T-helper 2 cell treated with Interferon-gamma antibody and Interleukin-4, amounts not matched to agents 100 ng/mL and 5 ng/mL, for 36 hours (primary cell): ENCODE measurements around the gene MT1M. TPM values are rescaled to one million over a fixed set of nuclear protein-coding genes. Genes with fewer than 3 reads are reported as not detected.
"Not testable (repeated sequence)": the region's sequence is repeated elsewhere in the genome, so short reads cannot be mapped to it uniquely, and the experiment has no call there.

Experiments
- intact Hi-C: fragments of 100-400 bp; cut with micrococcal nuclease; formaldehyde crosslinking; loops from one replicate; pipeline ENCODE4 v1.15.1; 2023
- total RNA-seq: library from RNA; stranded (reverse); gene quantifications from 2 replicates; pipeline ENCODE4 v1.2.3, GENCODE V29; 2022

Gene MT1M
- total RNA-seq, 1 donor from 2014 or later = not detected

DNA sequence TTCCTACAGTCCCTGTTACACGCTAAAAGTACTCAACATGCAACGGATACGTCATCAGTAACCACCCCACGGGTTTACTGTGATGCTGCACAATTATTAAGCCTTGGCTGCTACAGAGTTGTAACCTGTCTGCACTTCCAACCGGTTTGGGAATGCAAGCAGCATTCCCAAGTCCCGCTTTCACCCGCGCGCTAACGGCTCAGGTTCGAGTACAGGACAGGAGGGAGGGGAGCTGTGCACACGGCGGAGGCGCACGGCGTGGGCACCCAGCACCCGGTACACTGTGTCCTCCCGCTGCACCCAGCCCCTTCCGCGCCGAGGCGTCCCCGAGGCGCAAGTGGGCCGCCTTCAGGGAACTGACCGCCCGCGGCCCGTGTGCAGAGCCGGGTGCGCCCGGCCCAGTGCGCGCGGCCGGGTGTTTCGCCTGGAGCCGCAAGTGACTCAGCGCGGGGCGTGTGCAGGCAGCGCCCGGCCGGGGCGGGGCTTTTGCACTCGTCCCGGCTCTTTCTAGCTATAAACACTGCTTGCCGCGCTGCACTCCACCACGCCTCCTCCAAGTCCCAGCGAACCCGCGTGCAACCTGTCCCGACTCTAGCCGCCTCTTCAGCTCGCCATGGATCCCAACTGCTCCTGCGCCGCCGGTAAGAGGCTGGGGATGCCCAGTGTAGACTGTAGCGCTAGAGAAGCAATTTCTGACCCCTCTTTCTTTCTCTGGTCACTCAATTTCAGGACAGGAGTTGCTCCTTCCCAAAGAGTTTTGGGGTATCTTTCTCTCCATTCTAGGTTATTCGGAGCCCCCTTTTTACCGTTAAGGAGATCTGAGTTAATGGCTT is 24.2 kb upstream of the MT1M start, which contains the start of gene MT2A:
TSS of gene MT2A (plus strand) at position 542 of the 833 bp plus-strand sequence. CDS start at position 614, 72 bp downstream.
- intact Hi-C loops = loop anchor here (1.0 to 2.0 kb wide), 5 partner anchors 9 to 324 kb away; partner anchors contain the start of genes HERPUD1, MT1E, MT1X and NUDT21

DNA sequence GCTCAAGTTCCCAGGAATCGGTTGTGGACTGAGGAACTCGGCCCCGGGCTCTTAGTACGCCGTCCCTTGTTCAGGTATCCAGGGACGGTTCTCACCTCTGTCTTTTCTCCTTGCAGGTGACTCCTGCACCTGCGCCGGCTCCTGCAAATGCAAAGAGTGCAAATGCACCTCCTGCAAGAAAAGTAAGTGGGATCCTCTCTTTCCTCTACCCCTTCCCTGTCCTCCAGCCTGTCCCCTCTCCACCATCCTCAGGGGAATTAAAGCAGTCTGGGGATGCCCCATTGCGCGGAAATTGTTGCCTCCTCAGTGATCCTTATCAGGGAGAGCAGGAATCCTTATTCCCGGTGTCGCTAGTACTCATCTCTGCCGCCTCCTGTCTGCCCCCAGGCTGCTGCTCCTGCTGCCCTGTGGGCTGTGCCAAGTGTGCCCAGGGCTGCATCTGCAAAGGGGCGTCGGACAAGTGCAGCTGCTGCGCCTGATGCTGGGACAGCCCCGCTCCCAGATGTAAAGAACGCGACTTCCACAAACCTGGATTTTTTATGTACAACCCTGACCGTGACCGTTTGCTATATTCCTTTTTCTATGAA is 23.5 kb upstream of the MT1M start:
- intact Hi-C loops = loop anchor here (1.0 to 2.0 kb wide), 5 partner anchors 8 to 323 kb away; partner anchors contain the start of genes HERPUD1, MT1E, MT1X and NUDT21

DNA sequence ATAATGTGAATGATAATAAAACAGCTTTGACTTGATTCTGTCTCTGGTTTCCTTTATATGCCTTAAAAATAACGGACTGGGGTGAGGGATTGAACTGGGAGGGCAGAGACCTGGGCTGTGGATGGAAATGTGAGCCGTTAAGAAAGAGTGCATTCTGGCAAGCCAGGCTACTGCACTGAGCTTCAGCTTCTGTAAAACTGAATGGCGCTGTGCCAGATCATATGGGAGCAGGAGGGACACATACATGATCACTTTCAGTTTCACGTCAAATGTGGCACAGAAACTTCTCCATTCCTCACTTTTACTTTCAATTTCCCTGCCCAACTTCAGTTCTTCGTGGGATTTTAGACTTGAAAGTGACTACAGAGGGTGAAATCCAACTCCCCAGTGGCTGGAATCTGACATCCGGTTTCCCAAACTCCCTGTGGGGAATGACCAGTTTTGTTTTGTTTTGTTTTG is 23.0 kb upstream of the MT1M start:
- intact Hi-C loops = loop anchor here (2.0 kb wide), 1 partner anchor 159 kb away; the partner anchor contains the start of genes NUDT21 and OGFOD1

DNA sequence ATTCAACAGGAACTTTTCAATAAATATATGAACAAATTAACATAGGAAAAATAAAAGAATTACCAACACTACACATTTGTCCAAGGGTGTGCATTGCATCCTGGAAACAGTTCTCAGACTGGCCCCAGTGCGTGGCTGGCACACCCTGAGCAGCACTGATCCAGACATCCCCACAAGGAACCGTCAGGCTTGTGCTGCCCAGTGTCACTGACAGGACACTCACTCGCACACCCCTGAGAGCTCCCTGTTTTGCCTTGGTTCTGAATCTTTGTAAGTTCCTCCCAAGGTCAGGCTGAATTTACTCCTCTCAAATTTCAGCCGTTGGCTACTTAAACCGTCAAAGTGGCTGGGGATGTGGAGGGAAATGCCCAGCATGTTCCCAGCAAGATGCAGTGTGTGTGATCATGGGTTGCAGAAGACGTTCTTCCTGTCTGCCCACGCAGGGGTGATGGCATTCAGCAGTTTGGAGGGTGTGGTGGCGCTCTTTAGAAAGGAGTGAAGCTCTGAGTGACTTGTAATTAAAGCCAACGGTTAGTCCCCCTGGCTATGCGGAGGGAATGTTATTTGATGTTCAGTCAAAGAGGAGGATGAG is 22.3 kb upstream of the MT1M start:
- intact Hi-C loops = loop anchor here (2.0 kb wide), 1 partner anchor 33 kb away; no protein-coding TSS in a partner anchor

DNA sequence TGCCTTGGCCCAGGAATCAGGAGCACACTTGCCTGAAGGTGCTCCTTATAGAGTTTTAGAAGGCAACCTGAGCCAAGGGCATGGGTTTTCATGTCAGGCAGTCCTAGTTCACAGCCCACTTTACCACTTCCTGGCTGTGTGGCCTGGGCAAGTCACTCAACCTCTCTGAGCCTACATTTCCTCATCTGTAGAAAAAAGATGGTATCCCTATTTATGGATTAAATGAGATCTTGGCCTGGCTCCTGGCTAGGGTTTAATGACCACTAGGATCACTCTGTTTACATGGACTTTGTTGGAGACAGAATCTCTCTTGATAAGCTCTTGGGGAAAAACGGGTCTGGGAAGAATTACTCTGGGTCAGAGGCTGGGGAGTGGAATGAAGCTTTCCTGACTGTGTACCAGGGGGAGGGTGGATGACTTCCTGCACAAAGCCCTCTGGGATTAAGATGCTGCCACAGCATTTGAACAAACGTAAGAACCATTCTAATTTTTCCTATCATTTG is 21.8 kb upstream of the MT1M start:
- intact Hi-C loops = loop anchor here (2.0 kb wide), 1 partner anchor 32 kb away; no protein-coding TSS in a partner anchor

DNA sequence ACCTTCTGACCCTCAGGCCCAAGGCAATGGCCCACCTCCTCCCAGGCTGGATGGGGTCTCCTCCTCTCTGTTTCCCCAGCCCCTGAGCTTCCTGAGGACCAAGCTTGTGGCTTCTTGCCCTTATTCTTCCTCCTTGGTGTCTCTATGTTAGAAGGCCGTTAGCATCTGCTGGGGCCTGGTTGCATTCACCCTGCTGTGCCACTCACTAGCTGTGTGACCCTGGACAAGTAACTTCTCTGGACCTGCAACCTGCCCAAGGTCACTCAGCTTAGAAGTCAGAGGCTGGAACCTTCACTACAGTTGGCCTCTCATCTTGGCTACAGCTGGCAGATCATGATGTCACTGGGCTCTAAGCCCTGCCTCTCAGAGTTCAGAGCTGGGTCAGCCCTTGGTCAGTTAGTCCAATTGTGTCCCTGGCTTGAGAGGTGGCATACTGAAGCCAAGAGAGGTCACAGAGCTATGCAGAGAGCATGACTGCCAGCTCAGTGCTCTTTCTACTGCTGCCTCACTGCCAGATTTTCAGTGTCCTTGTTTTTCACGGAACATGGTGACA is 21.1 kb upstream of the MT1M start:
- intact Hi-C loops = loop anchor here (2.0 kb wide), 1 partner anchor 31 kb away; no protein-coding TSS in a partner anchor

DNA sequence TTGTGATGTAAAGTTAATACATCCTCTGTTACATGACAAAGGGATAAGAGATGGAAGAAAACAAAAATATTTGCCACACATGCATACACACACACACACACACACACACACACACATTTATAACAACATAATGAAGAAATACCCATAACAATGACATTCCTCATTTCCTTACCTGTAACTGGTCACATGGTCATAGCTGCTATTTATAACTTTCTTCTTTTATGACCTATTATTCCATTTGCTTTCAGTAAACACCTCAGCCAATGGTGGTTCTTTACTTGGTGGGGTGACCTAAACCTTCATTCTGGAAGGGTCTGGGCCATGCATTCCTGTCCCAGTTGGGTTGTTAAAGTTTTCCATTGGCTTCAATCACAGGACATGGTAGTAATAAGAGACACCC is 18.8 kb upstream of the MT1M start:
- intact Hi-C loops = no loop called here

DNA sequence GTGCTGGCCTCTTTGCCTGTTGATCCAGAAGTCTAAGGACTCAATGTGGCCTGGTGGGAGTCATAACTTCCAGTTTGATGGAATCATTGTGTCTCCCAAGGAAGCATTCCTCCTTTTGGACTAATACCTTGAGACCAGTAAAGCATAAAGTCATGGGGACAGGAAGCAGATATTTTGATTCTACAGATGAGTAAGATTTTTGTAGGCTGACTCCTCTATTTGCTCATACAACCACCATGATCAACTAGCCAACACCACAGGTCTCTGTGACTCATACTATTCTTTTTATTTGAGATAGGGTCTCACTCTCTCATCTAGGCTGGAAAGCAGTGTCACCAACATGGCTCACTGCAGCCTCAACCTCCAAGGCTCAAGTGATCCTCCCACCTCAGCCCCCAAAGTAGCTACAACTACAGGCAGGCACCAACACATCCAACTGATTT is 17.9 kb upstream of the MT1M start:
- intact Hi-C loops = no loop called here

DNA sequence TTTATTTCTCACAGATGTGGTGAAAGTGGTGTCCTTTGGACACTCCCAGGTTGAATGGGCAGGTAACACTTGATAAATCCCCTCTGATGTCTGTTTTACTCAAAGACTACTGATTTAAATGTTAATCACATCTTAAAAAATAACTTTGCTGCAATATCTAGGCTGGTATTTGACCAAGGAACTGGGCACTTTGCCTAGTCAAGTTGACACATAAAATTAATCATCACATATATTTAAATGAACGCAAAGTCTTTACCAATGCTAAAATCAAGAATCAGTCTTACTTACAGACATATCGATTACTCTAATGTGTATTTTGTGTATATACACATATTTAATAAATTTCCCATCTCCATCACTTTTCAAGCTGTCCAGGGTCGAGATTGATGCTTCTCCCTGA is 17.1 kb upstream of the MT1M start:
- intact Hi-C loops = no loop called here

DNA sequence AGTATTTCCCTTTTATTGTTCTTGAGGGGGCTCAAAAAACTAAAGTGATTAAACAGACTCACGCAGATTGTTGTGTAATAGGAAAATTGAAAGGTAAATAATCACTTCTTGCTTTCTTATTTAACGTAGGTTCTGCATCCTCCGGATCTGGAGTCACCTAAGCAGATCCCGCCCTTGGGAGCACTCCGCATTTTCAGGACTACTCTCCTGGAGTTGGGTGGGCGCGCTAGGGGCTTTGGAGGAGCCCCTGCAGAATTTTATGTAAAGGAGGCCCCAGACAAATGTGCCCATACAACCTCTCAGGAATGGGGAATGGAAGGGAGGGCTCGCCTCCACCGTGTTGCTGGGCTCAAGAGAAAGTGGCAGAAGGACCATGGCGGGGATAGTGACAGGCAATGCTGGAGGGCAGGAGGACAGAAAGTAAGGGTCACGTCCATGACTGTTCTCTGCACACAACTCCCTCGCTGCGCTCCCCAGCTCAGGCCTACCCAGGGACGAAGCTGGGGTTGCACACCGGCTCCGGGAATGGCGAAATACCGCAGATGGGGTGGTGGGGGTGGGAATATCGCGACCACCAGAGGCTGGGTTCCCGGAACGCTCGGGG is 15.7 kb upstream of the MT1M start:
- intact Hi-C loops = loop anchor here (1.0 to 2.0 kb wide), 2 partner anchors 8 to 22 kb away; partner anchors contain the start of genes MT1A and MT2A

DNA sequence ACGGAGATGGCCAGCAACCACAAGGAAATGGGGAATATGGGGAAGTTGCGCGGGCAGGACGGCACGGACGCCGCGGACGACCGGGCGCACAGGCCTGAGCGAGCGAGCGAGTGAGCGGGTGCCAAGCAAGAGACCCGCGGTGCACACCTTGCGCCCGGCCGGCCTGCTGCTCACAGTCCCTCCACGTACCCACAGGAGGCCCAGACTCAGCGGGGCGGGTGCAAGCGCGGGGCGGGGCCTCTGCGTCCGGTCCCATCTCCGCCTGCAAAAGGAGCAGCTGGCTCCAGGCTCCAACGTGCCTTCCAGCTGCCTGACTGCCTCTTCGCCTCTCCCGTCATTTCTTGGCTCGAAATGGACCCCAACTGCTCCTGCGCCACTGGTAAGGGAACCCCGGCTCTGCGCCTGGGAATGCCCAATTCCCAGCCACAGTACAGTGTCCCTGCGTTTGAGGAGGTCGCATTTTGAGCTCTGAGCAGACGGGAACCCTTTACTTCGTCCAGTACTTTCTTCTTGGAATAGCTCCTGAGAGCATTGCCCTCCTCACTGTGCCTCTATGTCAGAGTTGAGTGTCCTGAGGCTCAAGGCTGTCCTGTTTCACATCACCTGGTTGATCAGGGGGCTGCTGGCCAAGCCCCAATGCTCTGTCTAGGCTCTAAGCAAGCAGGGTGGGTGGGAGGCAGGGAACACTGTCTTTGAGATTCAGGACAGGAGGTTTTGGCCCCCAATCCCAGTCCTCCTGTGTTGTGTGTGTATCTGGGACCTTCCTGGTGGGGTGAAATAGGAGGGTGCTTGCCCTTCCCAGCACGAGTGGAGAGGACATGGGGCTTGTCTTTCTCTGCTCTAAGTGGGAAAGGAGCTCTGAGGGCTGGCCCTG is 15.0 kb upstream of the MT1M start:
- intact Hi-C loops = loop anchor here (1.0 to 2.0 kb wide), 2 partner anchors 9 to 21 kb away; partner anchors contain the start of genes MT1A and MT2A

DNA sequence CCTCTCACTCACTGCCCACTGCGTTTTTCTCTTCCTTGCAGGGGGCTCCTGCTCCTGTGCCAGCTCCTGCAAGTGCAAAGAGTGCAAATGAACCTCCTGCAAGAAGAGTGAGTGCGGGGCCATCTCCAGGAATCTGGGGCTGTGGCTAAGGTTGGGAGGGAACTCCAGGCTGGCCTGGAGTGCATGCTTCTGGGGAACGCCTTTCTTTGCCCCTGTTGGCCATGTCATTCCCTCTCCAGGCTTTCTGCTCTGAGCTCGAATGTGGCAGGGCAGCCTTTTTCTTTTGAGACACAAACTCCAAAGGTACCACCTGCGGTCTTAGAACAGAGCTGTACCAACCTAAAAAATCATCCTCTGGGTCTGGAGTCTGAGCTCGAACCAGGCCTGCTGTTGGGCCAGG is 14.3 kb upstream of the MT1M start:
- intact Hi-C loops = no loop called here

DNA sequence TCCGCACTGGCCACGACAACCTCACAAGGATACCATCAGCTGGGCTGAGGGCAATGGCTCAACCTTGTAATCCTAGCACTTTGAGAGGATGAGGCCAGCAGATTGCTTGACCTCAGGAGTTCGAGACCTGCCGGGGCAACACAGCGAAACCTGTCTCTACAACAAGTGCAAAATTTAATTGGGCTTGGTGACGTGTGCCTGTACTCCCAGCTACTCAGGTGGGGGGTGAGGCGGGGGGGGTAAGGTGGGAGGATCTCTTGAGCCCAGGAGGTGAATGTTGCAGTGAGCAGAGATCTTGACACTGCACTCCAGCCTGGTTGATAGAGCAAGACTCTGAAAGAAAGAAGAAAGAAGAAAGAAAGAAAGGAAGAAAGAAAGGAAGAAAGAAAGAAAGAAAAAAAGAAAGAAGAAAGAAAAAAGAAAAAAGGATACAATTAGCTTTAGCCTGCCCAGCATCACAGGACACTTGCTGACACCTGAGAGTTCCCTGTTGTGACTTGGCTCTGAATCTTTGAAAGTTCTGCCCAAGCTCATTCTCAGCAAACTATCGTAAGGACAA is 12.0 kb upstream of the MT1M start:
- intact Hi-C loops = no loop called here

DNA sequence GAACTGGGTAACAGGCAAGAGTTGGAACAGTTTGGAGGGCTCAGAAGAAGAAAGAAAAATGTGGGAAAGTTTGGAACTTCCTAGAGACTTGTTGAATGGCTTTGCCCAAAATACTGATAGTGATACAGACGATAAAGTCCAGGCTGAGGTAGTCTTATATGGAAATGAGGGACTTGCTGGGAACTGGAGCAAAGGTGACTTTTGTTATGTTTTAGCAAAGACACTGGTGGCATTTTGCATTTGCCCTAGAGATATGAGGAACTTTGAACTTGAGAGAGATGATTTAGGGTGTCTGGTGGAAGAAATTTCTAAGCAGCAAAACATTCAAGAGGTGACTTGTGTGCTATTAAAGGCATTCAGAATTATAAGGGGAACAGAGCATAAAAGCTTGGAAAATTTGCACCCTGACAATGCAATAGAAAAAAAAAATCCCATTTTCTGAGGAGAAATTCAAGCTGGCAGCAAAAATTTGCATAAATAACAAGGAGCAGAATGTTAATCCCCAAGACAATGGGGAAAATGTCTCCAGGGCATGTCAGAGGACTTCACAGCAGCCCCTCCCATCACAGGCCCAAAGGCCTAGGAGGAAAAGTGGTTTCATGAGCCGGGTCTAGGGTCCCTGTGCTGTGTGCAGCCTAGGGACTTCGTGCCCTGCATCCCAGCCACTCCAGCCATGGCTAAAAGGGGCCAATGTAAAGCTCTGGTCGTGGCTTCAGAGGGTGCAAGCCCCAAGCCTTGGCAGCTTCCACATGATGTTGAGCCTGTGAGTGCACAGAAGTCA is 10.6 kb upstream of the MT1M start:
- intact Hi-C loops = not testable (repeated sequence)

DNA sequence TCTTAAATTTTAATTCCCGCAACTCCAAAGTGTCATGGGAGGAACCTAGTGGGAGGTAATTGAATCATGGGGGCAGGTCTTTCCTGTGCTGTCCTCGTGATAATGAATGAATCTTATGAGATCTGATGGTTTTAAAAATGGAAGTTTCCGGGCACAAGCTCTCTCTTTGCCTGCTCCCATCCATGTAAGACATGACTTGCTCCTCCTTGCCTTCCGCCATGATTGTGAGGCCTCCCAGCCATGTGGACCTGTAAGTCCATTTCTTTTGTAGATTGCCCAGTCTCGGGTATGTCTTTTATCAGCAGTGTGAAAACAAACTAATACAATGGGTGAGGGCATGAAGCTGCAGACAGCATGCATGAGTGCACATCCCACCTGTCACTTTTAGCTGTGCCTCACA is 9.3 kb upstream of the MT1M start:
- intact Hi-C loops = not testable (repeated sequence)

DNA sequence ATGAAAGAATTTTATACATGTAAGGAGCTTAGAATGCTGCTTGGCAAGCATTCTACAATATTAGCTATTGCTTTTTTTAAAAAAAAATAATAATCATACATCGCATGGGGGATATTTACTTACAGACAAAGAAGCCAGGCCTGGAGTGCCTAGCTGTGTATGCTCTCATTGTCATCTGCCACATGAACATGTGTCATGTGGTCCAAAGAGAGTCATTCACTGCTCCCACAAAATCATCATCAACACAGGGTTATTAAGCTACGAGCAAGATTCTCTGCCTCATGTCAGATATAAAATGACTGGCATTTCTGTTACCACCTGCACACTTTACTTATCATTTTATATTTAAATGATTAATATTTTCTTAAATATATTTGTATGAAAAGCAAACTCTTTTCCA is 8.8 kb upstream of the MT1M start:
- intact Hi-C loops = loop anchor here (2.0 kb wide), 1 partner anchor 19 kb away; no protein-coding TSS in a partner anchor

DNA sequence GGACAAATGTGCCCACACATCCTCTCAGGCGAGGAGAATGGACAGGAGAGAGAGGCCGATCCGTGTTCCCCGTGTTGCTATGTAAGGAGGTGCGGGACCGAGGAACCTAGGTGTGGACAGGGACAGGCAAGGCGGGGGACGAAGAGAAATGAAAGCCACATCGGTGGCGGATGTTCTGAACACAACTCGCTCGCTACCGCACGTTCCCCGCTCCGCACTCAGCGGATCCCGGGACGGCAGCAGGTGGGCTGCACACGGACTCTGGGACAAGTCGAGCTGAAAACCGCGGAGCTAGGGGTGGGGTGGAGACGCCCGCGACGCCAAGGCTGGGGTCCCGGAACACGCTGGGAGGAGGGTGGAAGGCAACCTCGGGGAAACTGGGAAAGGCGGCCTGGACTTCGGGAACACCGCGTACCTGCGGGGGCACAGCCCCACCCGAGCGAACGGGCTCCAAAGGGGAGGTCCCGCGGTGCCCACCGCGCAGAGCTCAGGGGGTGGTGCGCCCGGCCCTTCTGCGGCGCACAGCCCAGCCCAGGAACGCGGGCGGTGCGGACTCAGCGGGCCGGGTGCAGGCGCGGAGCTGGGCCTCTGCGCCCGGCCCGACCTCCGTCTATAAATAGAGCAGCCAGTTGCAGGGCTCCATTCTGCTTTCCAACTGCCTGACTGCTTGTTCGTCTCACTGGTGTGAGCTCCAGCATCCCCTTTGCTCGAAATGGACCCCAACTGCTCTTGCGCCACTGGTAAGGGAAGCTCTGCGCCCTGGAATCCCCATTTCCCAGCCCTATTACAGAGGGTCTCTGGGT is 7.1 kb upstream of the MT1M start, which contains the start of gene MT1E:
TSS of gene MT1E (plus strand) at position 642 of the 803 bp plus-strand sequence. CDS start at position 713, 71 bp downstream.
- intact Hi-C loops = loop anchor here (1.0 to 2.0 kb wide), 3 partner anchors 17 to 57 kb away; partner anchors contain the start of genes MT1X and MT2A
